ENCODE measurements around the gene ART5. TPM values are rescaled to one million over a fixed set of nuclear protein-coding genes. Genes with fewer than 3 reads are reported as not detected.
"Not testable (repeated sequence)": the region's sequence is repeated elsewhere in the genome, so short reads cannot be mapped to it uniquely, and the experiment has no call there.

Gene ART5
- total RNA-seq, 2 donors from 2014 or later = 6.4 to 7.8 TPM

DNA sequence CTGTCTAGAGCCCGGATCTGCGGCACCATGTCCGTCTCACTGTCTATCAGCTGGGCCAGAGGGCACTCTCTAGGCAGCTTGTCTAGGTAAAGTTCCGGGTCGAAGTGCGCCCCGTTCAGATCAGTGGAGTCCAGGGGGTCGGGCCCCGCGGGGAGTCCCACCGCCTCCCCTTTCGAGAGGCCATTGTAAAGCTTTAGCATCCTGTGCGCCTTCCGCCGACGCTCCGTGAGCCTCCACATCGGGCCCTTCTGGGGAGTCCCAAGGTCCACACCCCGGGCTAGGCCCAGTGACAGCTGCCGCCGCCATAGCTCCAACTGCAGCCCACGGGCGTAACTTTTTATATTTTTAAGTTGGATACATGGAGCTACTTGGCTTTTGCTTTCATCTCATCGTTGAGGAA is 50.5 kb downstream of the ART5 start:
- not testable (repeated sequence) for H3K4me1 Mint-ChIP-seq; H3K36me3 ChIP-seq (ENCODE audit: control insufficient read depth, insufficient read depth, low read length); H3K9ac ChIP-seq (ENCODE audit: extremely low read depth, low read length, poor library complexity, severe bottlenecking); H3K27ac Mint-ChIP-seq; H3K36me3 Mint-ChIP-seq (ENCODE audit: low read depth); H3K27me3 ChIP-seq (ENCODE audit: control insufficient read depth, insufficient read depth, low read length, poor library complexity, severe bottlenecking); H3K4me1 ChIP-seq (ENCODE audit: control insufficient read depth, insufficient read depth, low read length); H3K4me3 ChIP-seq (ENCODE audit: low read length); H3K27ac ChIP-seq (ENCODE audit: low read depth, low read length); H3K27me3 Mint-ChIP-seq (ENCODE audit: insufficient read depth); H3K4me3 Mint-ChIP-seq; H3K9me3 ChIP-seq (ENCODE audit: control insufficient read depth, low read length)
- WGBS, 2 experiments (ENCODE audit: insufficient coverage in 1 of 2, insufficient read length in 1 of 2) = 95 to 97% methylated on average over 13 to 24 of the region's 24 CpGs
- H3K9me3 Mint-ChIP-seq = peaks cover 12% of the 10 kb centered on the region
- DNase-seq = peak; percentile 20

DNA sequence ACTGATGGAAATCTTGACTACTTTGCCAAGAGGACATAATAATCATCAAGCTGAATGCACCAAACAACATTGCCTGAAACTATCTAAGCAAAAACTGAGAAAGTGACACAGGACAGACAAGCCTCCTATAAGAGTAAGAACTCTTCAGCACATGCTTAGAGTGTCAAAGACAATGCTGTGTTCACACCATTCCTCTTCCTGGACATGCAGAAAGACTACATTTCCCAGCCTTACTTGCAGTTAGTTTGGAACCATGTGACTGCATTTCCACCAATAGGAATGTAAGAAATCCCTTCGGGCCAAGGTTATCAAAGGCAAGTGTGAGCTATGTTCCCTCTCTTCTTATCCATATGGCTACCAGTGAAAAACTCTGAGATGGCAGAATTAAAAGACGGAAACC is 51.6 kb downstream of the ART5 start:
- H3K4me3 ChIP-seq (ENCODE audit: low read length); H3K4me3 Mint-ChIP-seq; H3K36me3 ChIP-seq (ENCODE audit: control insufficient read depth, insufficient read depth, low read length); H3K4me1 Mint-ChIP-seq; H3K27me3 Mint-ChIP-seq (ENCODE audit: insufficient read depth); H3K4me1 ChIP-seq (ENCODE audit: control insufficient read depth, insufficient read depth, low read length); H3K36me3 Mint-ChIP-seq (ENCODE audit: low read depth); H3K9me3 ChIP-seq (ENCODE audit: control insufficient read depth, low read length); H3K27ac ChIP-seq (ENCODE audit: low read depth, low read length); H3K27me3 ChIP-seq (ENCODE audit: control insufficient read depth, insufficient read depth, low read length, poor library complexity, severe bottlenecking); H3K9ac ChIP-seq (ENCODE audit: extremely low read depth, low read length, poor library complexity, severe bottlenecking); H3K27ac Mint-ChIP-seq: not testable (repeated sequence)
- 71 to 80% methylated on average over 1 to 2 of the region's 2 CpGs for WGBS, 2 experiments (ENCODE audit: insufficient coverage in 1 of 2, insufficient read length in 1 of 2)
- DNase-seq = peak; percentile 24
- peaks cover 12% of the 10 kb centered on the region for H3K9me3 Mint-ChIP-seq

DNA sequence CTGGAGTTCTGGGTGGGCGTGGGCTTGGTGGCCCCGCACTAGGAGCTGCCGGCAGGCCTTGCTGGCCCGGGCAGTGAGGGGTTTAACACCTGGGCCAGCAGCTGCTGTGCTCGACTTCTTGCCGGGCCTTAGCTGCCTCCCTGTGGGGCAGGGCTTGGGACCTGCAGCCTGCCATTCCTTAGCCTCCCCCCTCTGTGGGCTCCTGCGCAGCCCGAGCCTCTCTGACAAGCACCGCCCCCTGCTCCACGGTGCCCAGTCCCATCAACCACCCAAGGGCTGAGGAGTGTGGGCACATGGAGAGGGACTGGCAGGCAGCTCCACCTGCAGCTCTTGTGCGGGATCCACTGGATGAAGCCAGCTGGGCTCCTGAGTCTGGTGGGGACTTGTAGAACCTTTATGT is 53.0 kb downstream of the ART5 start:
- H3K27me3 ChIP-seq (ENCODE audit: control insufficient read depth, insufficient read depth, low read length, poor library complexity, severe bottlenecking); H3K4me3 Mint-ChIP-seq; H3K36me3 Mint-ChIP-seq (ENCODE audit: low read depth); H3K4me1 Mint-ChIP-seq; H3K4me1 ChIP-seq (ENCODE audit: control insufficient read depth, insufficient read depth, low read length); H3K4me3 ChIP-seq (ENCODE audit: low read length); H3K27ac Mint-ChIP-seq; H3K36me3 ChIP-seq (ENCODE audit: control insufficient read depth, insufficient read depth, low read length); H3K27me3 Mint-ChIP-seq (ENCODE audit: insufficient read depth); H3K9ac ChIP-seq (ENCODE audit: extremely low read depth, low read length, poor library complexity, severe bottlenecking); H3K27ac ChIP-seq (ENCODE audit: low read depth, low read length); H3K9me3 ChIP-seq (ENCODE audit: control insufficient read depth, low read length): not testable (repeated sequence)
- peaks cover 12% of the 10 kb centered on the region for H3K9me3 Mint-ChIP-seq
- peak; percentile 38 for DNase-seq
- 60 to 93% methylated on average over 1 to 11 of the region's 11 CpGs for WGBS, 2 experiments (ENCODE audit: insufficient coverage in 1 of 2, insufficient read length in 1 of 2)

Other genes with a start within 250 kb of the ART5 start
- gene ART1, start 3.1 kb upstream of the ART5 start, total RNA-seq = not detected
- gene CHRNA10, start 29.4 kb upstream of the ART5 start, total RNA-seq = 1 to 10 TPM; 1.8 TPM
- gene NUP98, start 155.6 kb upstream of the ART5 start, total RNA-seq = 10 to 100 TPM; 81.6 to 92.6 TPM
- gene PGAP2, start 166.6 kb upstream of the ART5 start, total RNA-seq = 10 to 100 TPM; 38.5 to 52.2 TPM
- 10 to 100 TPM; 25.5 to 27.6 TPM for gene RHOG, start 199.0 kb upstream of the ART5 start, total RNA-seq
- gene STIM1, start 213.7 kb upstream of the ART5 start, total RNA-seq = 10 to 100 TPM; 20.9 to 27.9 TPM